GM12892 (cell line): Measurements from ENCODE around the gene IMP3.

Experiments used
- POLR2A ChIP-seq: IDR thresholded peaks from 2 replicates; pipeline ENCODE4 v1.6.1; 2011; ENCODE audit warnings: low read depth, low read length, control low read depth
- POLR2AphosphoS5 ChIP-seq: IDR thresholded peaks from 2 replicates; pipeline ENCODE4 v1.6.1; 2011; ENCODE audit warnings: low read depth, low read length, control low read depth

GRCh38 chr15:75655931-75656330 is 15.9 kb upstream of the IMP3 start:
- TF ChIP-seq POLR2AphosphoS5 (no peak), POLR2A (no peak)
